ENCODE results near the gene ZNF234. TPM values are rescaled to one million over a fixed set of nuclear protein-coding genes. Genes with fewer than 3 reads are reported as not detected.
"Not testable (repeated sequence)": the region's sequence is repeated elsewhere in the genome, so short reads cannot be mapped to it uniquely, and the experiment has no call there.

ZNF234 gene
- total RNA-seq, 2 experiments from 2014 or later = 9.6 to 10.1 TPM

GRCh38 chr19:44190020-44190419 lies 48.7 kb downstream of the ZNF234 start:
- H3K27me3 Mint-ChIP-seq (ENCODE audit: low read depth) = peaks cover 5% of the 10 kb centered on the region
- no peaks in the 10 kb centered on the region for H3K4me1 Mint-ChIP-seq (ENCODE audit: low read depth)
- no peak for DNase-seq
- H3K36me3 Mint-ChIP-seq (ENCODE audit: low read depth) = no peaks in the 10 kb centered on the region
- no peak overlapping the region for H3K4me3 Mint-ChIP-seq
- POLR2A ChIA-PET = no interaction called here
- H3K27ac Mint-ChIP-seq = no peak overlapping the region
- peaks cover 37% of the 10 kb centered on the region for H3K9me3 Mint-ChIP-seq (ENCODE audit: insufficient read depth)
- no peak for ATAC-seq
- CTCF ChIA-PET = no interaction called here

GRCh38 chr19:44192127-44192526 lies 50.8 kb downstream of the ZNF234 start:
- H3K9me3 Mint-ChIP-seq (ENCODE audit: insufficient read depth) = peaks cover 25% of the 10 kb centered on the region
- POLR2A ChIA-PET = no interaction called here

GRCh38 chr19:44196772-44197171 lies 55.4 kb downstream of the ZNF234 start:
- Mint-ChIP-seq H3K4me3 (no peak overlapping the region), H3K9me3 (ENCODE audit: insufficient read depth) (peaks cover 16% of the 10 kb centered on the region), H3K27me3 (ENCODE audit: low read depth) (peaks cover 3% of the 10 kb centered on the region), H3K27ac (no peak overlapping the region), H3K4me1 (ENCODE audit: low read depth) (no peaks in the 10 kb centered on the region), H3K36me3 (ENCODE audit: low read depth) (no peaks in the 10 kb centered on the region)
- ChIA-PET CTCF (no interaction called here), POLR2A (no interaction called here)
- no peak for DNase-seq
- ATAC-seq = no peak

More at GRCh38 chr19:44192127-44192526, 50.8 kb downstream of the ZNF234 start:
- no peak overlapping the region for H3K4me3 Mint-ChIP-seq
- CTCF ChIA-PET = no interaction called here
- H3K36me3 Mint-ChIP-seq (ENCODE audit: low read depth) = no peaks in the 10 kb centered on the region
- H3K27me3 Mint-ChIP-seq (ENCODE audit: low read depth) = peaks cover 3% of the 10 kb centered on the region
- no peak for ATAC-seq
- no peaks in the 10 kb centered on the region for H3K4me1 Mint-ChIP-seq (ENCODE audit: low read depth)
- H3K27ac Mint-ChIP-seq = no peak overlapping the region
- DNase-seq = no peak

GRCh38 chr19:44202470-44202869 lies 61.1 kb downstream of the ZNF234 start:
- H3K9me3 Mint-ChIP-seq (ENCODE audit: insufficient read depth) = peaks cover 23% of the 10 kb centered on the region
- DNase-seq = no peak
- ATAC-seq = no peak
- no peak overlapping the region for H3K4me3 Mint-ChIP-seq
- H3K27ac Mint-ChIP-seq = no peak overlapping the region
- peaks cover 10% of the 10 kb centered on the region for H3K36me3 Mint-ChIP-seq (ENCODE audit: low read depth)
- no peaks in the 10 kb centered on the region for H3K27me3 Mint-ChIP-seq (ENCODE audit: low read depth)
- ChIA-PET POLR2A (no interaction called here), CTCF (no interaction called here)
- peaks cover 6% of the 10 kb centered on the region for H3K4me1 Mint-ChIP-seq (ENCODE audit: low read depth)

- ATAC-seq (no peak), DNase-seq (no peak)
- POLR2A ChIA-PET = no interaction called here
- Mint-ChIP-seq H3K9me3 (ENCODE audit: insufficient read depth) (peaks cover 20% of the 10 kb centered on the region), H3K4me3 (no peak overlapping the region), H3K27me3 (ENCODE audit: low read depth) (no peaks in the 10 kb centered on the region), H3K27ac (no peak overlapping the region), H3K36me3 (ENCODE audit: low read depth) (peaks cover 10% of the 10 kb centered on the region), H3K4me1 (ENCODE audit: low read depth) (peaks cover 10% of the 10 kb centered on the region)
- CTCF ChIA-PET = no interaction called here
These were observed 61.6 kb downstream of the ZNF234 start for GRCh38 chr19:44202974-44203373.

GRCh38 chr19:44203877-44204276 lies 62.5 kb downstream of the ZNF234 start:
- CTCF ChIA-PET; H3K4me3 Mint-ChIP-seq; ATAC-seq; H3K27me3 Mint-ChIP-seq (ENCODE audit: low read depth); POLR2A ChIA-PET; H3K27ac Mint-ChIP-seq; DNase-seq: not testable (repeated sequence)
- Mint-ChIP-seq H3K9me3 (ENCODE audit: insufficient read depth) (peaks cover 28% of the 10 kb centered on the region), H3K4me1 (ENCODE audit: low read depth) (peaks cover 15% of the 10 kb centered on the region), H3K36me3 (ENCODE audit: low read depth) (peaks cover 12% of the 10 kb centered on the region)

GRCh38 chr19:44204772-44205171 lies 63.4 kb downstream of the ZNF234 start:
- ChIA-PET CTCF (no interaction called here), POLR2A (no interaction called here)
- Mint-ChIP-seq H3K36me3 (ENCODE audit: low read depth) (peaks cover 12% of the 10 kb centered on the region), H3K4me1 (ENCODE audit: low read depth) (peaks cover 15% of the 10 kb centered on the region), H3K27ac (no peak overlapping the region), H3K9me3 (ENCODE audit: insufficient read depth) (peaks cover 32% of the 10 kb centered on the region), H3K4me3 (no peak overlapping the region), H3K27me3 (ENCODE audit: low read depth) (no peaks in the 10 kb centered on the region)
- DNase-seq (no peak), ATAC-seq (no peak)

- Mint-ChIP-seq H3K27me3 (ENCODE audit: low read depth) (no peaks in the 10 kb centered on the region), H3K36me3 (ENCODE audit: low read depth) (peaks cover 17% of the 10 kb centered on the region), H3K4me1 (ENCODE audit: low read depth) (peaks cover 15% of the 10 kb centered on the region), H3K9me3 (ENCODE audit: insufficient read depth) (peaks cover 34% of the 10 kb centered on the region), H3K27ac (peak overlapping the region; percentile 89), H3K4me3 (peak overlapping the region; percentile 86)
- ATAC-seq = peak; percentile 93
- POLR2A ChIA-PET = interaction anchor here (0.8 to 1.5 kb wide), 3 partner anchors 11 to 93 kb away, joined by 3 to 6 read pairs (median 4); partner anchors contain the start of gene ZNF226
- CTCF ChIA-PET = interaction anchor here (1.0 to 1.1 kb wide), 2 partner anchors 9 to 919 kb away, joined by 3 read pairs; no protein-coding TSS in a partner anchor
- peak; percentile 87 for DNase-seq
These were observed 65.9 kb downstream of the ZNF234 start for GRCh38 chr19:44207126-44207803.

Other genes with a start within 250 kb of the ZNF234 start
- gene ZNF45, start 206.3 kb upstream of the ZNF234 start, total RNA-seq = 10 to 100 TPM; 14.0 to 16.5 TPM
- gene ZNF221, start 190.3 kb upstream of the ZNF234 start, total RNA-seq = 1 to 10 TPM; 1.9 TPM
- 1 to 10 TPM; 2.2 to 3.0 TPM for gene ZNF155, start 157.4 kb upstream of the ZNF234 start, total RNA-seq
- 1 to 10 TPM; 4.4 to 5.0 TPM for gene ZNF230, start 138.6 kb upstream of the ZNF234 start, total RNA-seq
- gene ZNF222, start 116.2 kb upstream of the ZNF234 start, total RNA-seq = 1 to 10 TPM; 2.6 to 3.0 TPM
- not detected for gene ZNF223, start 89.5 kb upstream of the ZNF234 start, total RNA-seq
- 1 to 10 TPM; 2.2 to 2.5 TPM for gene ZNF284, start 69.4 kb upstream of the ZNF234 start, total RNA-seq
- 10 to 100 TPM; 26.3 to 27.7 TPM for gene ZNF224, start 47.2 kb upstream of the ZNF234 start, total RNA-seq
- gene ZNF225, start 28.2 kb upstream of the ZNF234 start, total RNA-seq = 1 to 10 TPM; 4.1 to 4.5 TPM
- 10 to 100 TPM; 12.9 to 14.7 TPM for gene ZNF226, start 23.5 kb downstream of the ZNF234 start, total RNA-seq
- 10 to 100 TPM; 22.8 to 27.7 TPM for gene ZNF227, start 71.0 kb downstream of the ZNF234 start, total RNA-seq
- gene ZNF233, start 118.3 kb downstream of the ZNF234 start, total RNA-seq = 1 to 10 TPM in 1 of 2 experiments, under 1 TPM in 1; 0.73 to 1.0 TPM
- 1 to 10 TPM; 5.5 to 5.6 TPM for gene ZNF235, start 163.5 kb downstream of the ZNF234 start, total RNA-seq
- gene ZNF112, start 215.1 kb downstream of the ZNF234 start, total RNA-seq = not detected

All from activated CD8-positive, alpha-beta T cell treated with anti-CD3 and anti-CD28 coated beads, Interleukin-2, amount 10 ng/mL, durations not matched to agents 7 days and 5 days (primary cell).